CD4-positive, alpha-beta memory T cell (primary cell): ENCODE data around the gene PHLDB2. TPM values are rescaled to one million over a fixed set of nuclear protein-coding genes. Genes with fewer than 3 reads are reported as not detected.

Experiments
- CTCF ChIA-PET: fragments of 350-600 bp; sonication (Branson Sonifier 250); formaldehyde crosslinking; loops from one replicate; lab custom pipeline; 2021; ENCODE audit warnings: inconsistent platforms; ENCODE audit not compliant: partially characterized antibody; lab: Charles Lee
- POLR2A ChIA-PET: fragments of 350-600 bp; sonication (Branson Sonifier 250); formaldehyde crosslinking; loops from one replicate; lab custom pipeline; 2021; ENCODE audit not compliant: partially characterized antibody; lab: Charles Lee
- DNase-seq, 5 donors: peaks; one replicate each; pipeline versions ENCODE4 v3.0.0 to v3.0.0-alpha.2; 2020 to 2022; ENCODE audit warnings: mixed read lengths in 1 of 5
- H3K27ac ChIP-seq: one replicate; pipeline ENCODE4 v1.7.0; 2013; ENCODE audit warnings: low read depth, low read length
- H3K27me3 ChIP-seq: 2 replicates; pipeline ENCODE4 v1.7.0; 2013; ENCODE audit warnings: mild to moderate bottlenecking, low read length, moderate library complexity; ENCODE audit not compliant: insufficient read depth
- H3K36me3 ChIP-seq: 2 replicates; pipeline ENCODE4 v1.7.0; 2013; ENCODE audit warnings: mild to moderate bottlenecking, low read length, moderate library complexity; ENCODE audit not compliant: insufficient read depth
- H3K4me1 ChIP-seq: 2 replicates; pipeline ENCODE4 v1.7.0; 2013; ENCODE audit warnings: mild to moderate bottlenecking, low read length, moderate library complexity; ENCODE audit not compliant: insufficient read depth
- H3K4me3 ChIP-seq, 2 donors: one replicate each; pipeline ENCODE4 v1.7.0; 2013; ENCODE audit warnings: low read length in 2 of 2, mild to moderate bottlenecking in 1 of 2
- H3K9me3 ChIP-seq, 2 donors: one replicate each; pipeline ENCODE4 v1.7.0; 2013; ENCODE audit warnings: low read length in 2 of 2, control low read depth in 1 of 2; ENCODE audit not compliant: control insufficient read depth in 1 of 2
- H3K27ac Mint-ChIP-seq, 7 donors: one replicate each; pipeline ENCODE4 v1.8.0; 2020 to 2021; ENCODE audit warnings: mixed read lengths in 7 of 7, mild to moderate bottlenecking in 6 of 7, inconsistent platforms in 3 of 7, moderate library complexity in 3 of 7
- H3K27me3 Mint-ChIP-seq, 2 donors: one replicate each; pipeline ENCODE4 v1.8.0; 2020 to 2021; ENCODE audit warnings: mixed read lengths in 2 of 2
- H3K36me3 Mint-ChIP-seq, 2 donors: one replicate each; pipeline ENCODE4 v1.8.0; 2020 to 2021; ENCODE audit warnings: mixed read lengths in 2 of 2, inconsistent platforms in 1 of 2, mild to moderate bottlenecking in 1 of 2
- H3K4me1 Mint-ChIP-seq, 4 donors: one replicate each; pipeline ENCODE4 v1.8.0; 2020 to 2021; ENCODE audit warnings: mixed read lengths in 4 of 4, mild to moderate bottlenecking in 1 of 4
- H3K4me3 Mint-ChIP-seq, 8 donors: one replicate each; pipeline ENCODE4 v1.8.0; 2020 to 2021; ENCODE audit warnings: mixed read lengths in 8 of 8, mild to moderate bottlenecking in 7 of 8, moderate library complexity in 6 of 8, inconsistent platforms in 3 of 8
- H3K9me3 Mint-ChIP-seq, 8 donors: one replicate each; pipeline ENCODE4 v1.8.0; 2020 to 2021; ENCODE audit warnings: mixed read lengths in 8 of 8, mild to moderate bottlenecking in 5 of 8, inconsistent platforms in 3 of 8, moderate library complexity in 1 of 8
- intact Hi-C: fragments of 100-400 bp; cut with micrococcal nuclease; formaldehyde crosslinking; loops from one replicate; pipeline ENCODE4 v1.15.1; 2023
- polyA plus RNA-seq, 2 donors: library from polyadenylated mRNA; unstranded; fragments of 300-500 nt; fragmentation: Illumina TruSeq; gene quantifications; one replicate each; pipeline ENCODE4 v1.2.3, GENCODE V29; 2021
- total RNA-seq, 2 experiments: library from RNA; stranded (reverse); gene quantifications; one replicate each; pipeline ENCODE4 v1.2.3, GENCODE V29; 2021

Gene PHLDB2
- total and polyA plus RNA-seq, 4 experiments from 2014 or later = 2.8 to 8.5 (median 7.8) TPM

DNA sequence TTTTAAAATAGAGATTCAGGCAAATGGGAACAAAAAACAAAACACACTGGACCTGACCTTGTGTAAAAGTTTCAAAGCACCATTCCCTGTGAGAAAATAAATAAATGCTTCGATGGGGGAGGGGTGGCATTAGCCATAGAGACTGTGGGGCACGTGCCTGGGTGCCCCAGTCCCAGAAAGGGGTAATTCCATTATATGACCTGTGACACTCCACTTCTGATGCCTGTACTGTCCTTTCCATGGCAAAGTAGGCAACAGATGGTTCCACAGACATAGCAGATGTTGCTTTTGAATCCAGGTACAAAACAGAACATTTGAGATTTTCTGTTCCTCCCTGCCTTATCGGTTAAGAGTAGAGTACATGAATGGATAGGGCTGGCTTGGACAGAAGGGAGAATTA, 3.9 kb downstream of the PHLDB2 start:
- H3K4me1 ChIP-seq = peaks cover 11% of the 10 kb centered on the region
- Mint-ChIP-seq H3K4me3 (peak overlapping the region in 1 of 8 donors; percentile 5), H3K4me1 (peaks cover 15 to 51% (median 29%) of the 10 kb centered on the region in 4 donors), H3K9me3 (no peaks in the 10 kb centered on the region), H3K36me3 (peaks cover 0 to 10% of the 10 kb centered on the region in 2 donors), H3K27me3 (peaks cover 0 to 1% of the 10 kb centered on the region in 2 donors), H3K27ac (peak overlapping the region in 1 of 7 donors; percentile 23)
- H3K9me3 ChIP-seq = no peaks in the 10 kb centered on the region
- ChIA-PET CTCF (no interaction called here), POLR2A (no interaction called here)
- H3K4me3 ChIP-seq = no peak overlapping the region
- no peak overlapping the region for H3K27ac ChIP-seq
- DNase-seq = no peak
- H3K27me3 ChIP-seq = no peaks in the 10 kb centered on the region
- no peaks in the 10 kb centered on the region for H3K36me3 ChIP-seq
- intact Hi-C loops = loop anchor here (5.0 kb wide), 1 partner anchor 104 kb away; no protein-coding TSS in a partner anchor

DNA sequence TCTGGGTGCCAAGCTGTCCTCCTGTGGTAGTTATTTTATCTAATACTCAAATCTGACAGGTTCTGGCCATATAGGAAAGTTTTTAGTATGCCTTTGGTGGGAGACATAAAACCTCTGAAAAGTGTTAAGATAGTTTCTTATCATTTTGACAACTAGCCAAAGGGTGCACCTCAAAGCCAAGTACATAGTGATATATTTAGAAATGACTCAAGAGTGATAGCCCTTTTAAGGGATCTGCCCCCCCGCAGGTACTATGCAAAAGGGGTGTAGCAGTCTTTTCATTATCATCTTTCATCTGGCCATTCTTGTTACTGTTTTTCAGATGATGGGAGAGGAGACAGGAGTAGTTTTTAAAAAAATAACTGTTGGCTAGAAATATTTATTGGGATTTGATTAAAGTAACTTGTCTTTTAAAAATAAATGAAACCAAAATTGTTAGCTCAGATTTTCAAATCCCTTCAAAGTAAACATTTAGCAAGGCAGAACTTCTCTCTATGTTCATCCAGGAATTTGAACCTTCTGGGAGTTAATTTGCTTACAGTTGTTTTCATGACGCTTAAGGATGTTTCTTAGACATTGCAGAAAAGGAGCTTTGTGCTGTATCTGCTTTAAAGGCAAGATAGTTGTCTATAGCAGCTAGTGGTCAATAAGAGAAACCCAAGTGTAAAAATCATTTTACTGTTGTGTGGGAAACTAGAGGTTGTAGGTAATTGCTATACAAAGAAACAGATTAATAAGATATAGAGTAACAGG, 5.1 kb downstream of the PHLDB2 start:
- Histone ChIP-seq H3K4me3 (no peak overlapping the region), H3K27ac (no peak overlapping the region), H3K4me1 (peaks cover 11% of the 10 kb centered on the region), H3K27me3 (no peaks in the 10 kb centered on the region), H3K36me3 (no peaks in the 10 kb centered on the region), H3K9me3 (no peaks in the 10 kb centered on the region)
- Mint-ChIP-seq H3K27me3 (peaks cover 0 to 1% of the 10 kb centered on the region in 2 donors), H3K4me3 (peak overlapping the region in 1 of 8 donors; percentile 39), H3K4me1 (peaks cover 15 to 44% (median 24%) of the 10 kb centered on the region in 4 donors), H3K27ac (peak overlapping the region in 2 of 7 donors; percentile 7 to 14), H3K36me3 (peaks cover 0 to 10% of the 10 kb centered on the region in 2 donors), H3K9me3 (no peaks in the 10 kb centered on the region)
- POLR2A ChIA-PET = no interaction called here
- CTCF ChIA-PET = interaction anchor here (1.2 kb wide), 1 partner anchor 115 kb away, joined by 3 read pairs; the partner anchor contains the start of gene ABHD10
- intact Hi-C loops = loop anchor here (5.0 kb wide), 1 partner anchor 103 kb away; no protein-coding TSS in a partner anchor
- no peak for DNase-seq

- Histone ChIP-seq H3K36me3 (no peaks in the 10 kb centered on the region), H3K27me3 (no peaks in the 10 kb centered on the region), H3K4me1 (peaks cover 11% of the 10 kb centered on the region), H3K9me3 (no peaks in the 10 kb centered on the region), H3K27ac (no peak overlapping the region), H3K4me3 (no peak overlapping the region)
- Mint-ChIP-seq H3K9me3 (no peaks in the 10 kb centered on the region), H3K4me3 (no peak overlapping the region), H3K36me3 (peaks cover 3 to 4% of the 10 kb centered on the region in 2 donors), H3K27me3 (peaks cover 0 to 1% of the 10 kb centered on the region in 2 donors), H3K4me1 (peaks cover 15 to 39% (median 26%) of the 10 kb centered on the region in 4 donors), H3K27ac (no peak overlapping the region)
- POLR2A ChIA-PET = no interaction called here
- no peak for DNase-seq
- CTCF ChIA-PET = interaction anchor here (0.7 to 1.2 kb wide), 2 partner anchors 67 to 114 kb away, joined by 3 to 4 read pairs; partner anchors contain the start of gene ABHD10
- intact Hi-C loops = loop anchor here (5.0 kb wide), 1 partner anchor 102 kb away; no protein-coding TSS in a partner anchor
These were observed 6.0 kb downstream of the PHLDB2 start for GRCh38 chr3:111864821-111865656.

- no peaks in the 10 kb centered on the region for H3K27me3 ChIP-seq
- H3K27me3 Mint-ChIP-seq = no peaks in the 10 kb centered on the region
- no peak for DNase-seq
- ChIA-PET CTCF (interaction anchor here (1.1 to 1.5 kb wide), 4 partner anchors 9 to 150 kb away, joined by 3 to 4 read pairs (median 3); partner anchors contain the start of gene PHLDB2), POLR2A (interaction anchor here (0.7 to 1.1 kb wide), 2 partner anchors 15 to 16 kb away, joined by 3 read pairs; no protein-coding TSS in a partner anchor)
- peaks cover 3 to 22% (median 15%) of the 10 kb centered on the region in 4 donors for H3K4me1 Mint-ChIP-seq
- no peak overlapping the region for H3K27ac ChIP-seq
- intact Hi-C loops = no loop called here
- H3K4me1 ChIP-seq = no peaks in the 10 kb centered on the region
- no peaks in the 10 kb centered on the region for H3K36me3 ChIP-seq
- no peak overlapping the region for H3K4me3 Mint-ChIP-seq
- H3K27ac Mint-ChIP-seq = peak overlapping the region in 1 of 7 donors; percentile 27
- no peaks in the 10 kb centered on the region for H3K9me3 ChIP-seq
- H3K36me3 Mint-ChIP-seq = peaks cover 3 to 11% of the 10 kb centered on the region in 2 donors
- no peaks in the 10 kb centered on the region for H3K9me3 Mint-ChIP-seq
- no peak overlapping the region for H3K4me3 ChIP-seq
These were observed 8.9 kb downstream of the PHLDB2 start for GRCh38 chr3:111867889-111868426.

GRCh38 chr3:111870620-111871019, 11.6 kb downstream of the PHLDB2 start:
- H3K9me3 Mint-ChIP-seq = no peaks in the 10 kb centered on the region

DNA sequence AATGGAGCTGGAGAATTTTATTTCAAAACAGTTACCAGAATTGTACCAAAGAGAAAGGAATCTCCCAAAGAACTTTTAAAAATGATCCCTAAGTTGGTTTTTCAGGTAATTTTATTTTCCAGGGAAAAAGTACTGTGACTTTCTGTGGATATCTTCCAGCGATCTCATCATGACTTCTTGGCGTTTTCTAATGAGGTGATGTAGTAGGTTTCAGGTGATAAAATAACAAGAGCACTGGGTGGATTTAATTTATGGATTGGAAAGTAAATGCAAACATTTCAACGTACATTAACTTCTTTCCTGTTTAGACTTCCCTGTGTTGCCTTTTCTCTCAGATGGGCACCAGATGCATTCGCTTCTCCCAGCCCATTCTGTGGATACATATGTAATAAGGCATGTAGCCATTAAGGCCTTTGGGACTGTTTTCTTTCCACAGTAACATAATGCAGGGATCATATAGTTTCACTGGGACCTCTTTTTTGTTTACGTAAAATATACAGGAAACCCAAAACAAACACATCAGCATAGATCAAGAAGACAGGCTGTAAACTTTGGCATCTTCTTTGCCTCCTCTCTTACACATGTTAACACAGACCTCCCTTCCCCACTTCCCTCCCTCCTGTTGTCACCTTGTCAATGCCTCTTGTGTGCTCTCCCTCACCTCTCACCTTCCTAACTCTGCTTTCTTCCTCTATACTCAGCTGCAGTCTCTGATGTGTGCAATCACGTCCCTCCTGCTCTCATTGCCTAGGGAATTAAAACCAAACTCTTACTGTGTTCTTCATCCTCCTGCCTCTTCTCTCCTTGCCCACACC, 13.0 kb downstream of the PHLDB2 start:
- Histone ChIP-seq H3K9me3 (no peaks in the 10 kb centered on the region), H3K4me1 (no peaks in the 10 kb centered on the region), H3K27me3 (no peaks in the 10 kb centered on the region), H3K36me3 (no peaks in the 10 kb centered on the region), H3K4me3 (no peak overlapping the region), H3K27ac (no peak overlapping the region)
- Mint-ChIP-seq H3K4me3 (no peak overlapping the region), H3K9me3 (peaks cover 0 to 4% (median 0%) of the 10 kb centered on the region in 8 donors), H3K4me1 (peaks cover 0 to 12% (median 6%) of the 10 kb centered on the region in 4 donors), H3K36me3 (peaks cover 3 to 22% of the 10 kb centered on the region in 2 donors), H3K27ac (no peak overlapping the region), H3K27me3 (no peaks in the 10 kb centered on the region)
- POLR2A ChIA-PET = no interaction called here
- intact Hi-C loops = no loop called here
- CTCF ChIA-PET = interaction anchor here (1.2 kb wide), 1 partner anchor 12 kb away, joined by 3 read pairs; no protein-coding TSS in a partner anchor
- DNase-seq = no peak

More at GRCh38 chr3:111870620-111871019, 11.6 kb downstream of the PHLDB2 start:
- Mint-ChIP-seq H3K27ac (no peak overlapping the region), H3K27me3 (no peaks in the 10 kb centered on the region), H3K4me1 (peaks cover 0 to 12% (median 7%) of the 10 kb centered on the region in 4 donors), H3K36me3 (peaks cover 3 to 17% of the 10 kb centered on the region in 2 donors), H3K4me3 (no peak overlapping the region)
- ChIA-PET CTCF (interaction anchor here (0.9 kb wide), 1 partner anchor 14 kb away, joined by 3 read pairs; no protein-coding TSS in a partner anchor), POLR2A (interaction anchor here (1.1 kb wide), 1 partner anchor 10 kb away, joined by 3 read pairs; no protein-coding TSS in a partner anchor)
- DNase-seq = no peak
- Histone ChIP-seq H3K9me3 (no peaks in the 10 kb centered on the region), H3K27ac (no peak overlapping the region), H3K4me3 (no peak overlapping the region), H3K27me3 (no peaks in the 10 kb centered on the region), H3K4me1 (no peaks in the 10 kb centered on the region), H3K36me3 (no peaks in the 10 kb centered on the region)
- intact Hi-C loops = no loop called here
